ENCODE measurements around the gene APBB3.
"Not testable (repeated sequence)": the region's sequence is repeated elsewhere in the genome, so short reads cannot be mapped to it uniquely, and the experiment has no call there.

APBB3 gene

GRCh38 chr5:140564196-140565023 lies at the start of gene APBB3, which contains the start of gene SLC35A4:
Gene APBB3, minus strand, starts transcription at chr5:140564598. Its CDS starts 353 bp downstream, at chr5:140564245.
Gene SLC35A4, plus strand, starts transcription at chr5:140564828. Its CDS starts 2,342 bp downstream, at chr5:140567170.
- peak; percentile 79 for DNase-seq (ENCODE audit: low read depth)

- DNase-seq (ENCODE audit: low read depth): no peak
Observed at GRCh38 chr5:140611020-140611521, 46.7 kb upstream of the APBB3 start.

GRCh38 chr5:140609126-140609525 lies 44.7 kb upstream of the APBB3 start:
- no peak for DNase-seq (ENCODE audit: low read depth)

- DNase-seq (ENCODE audit: low read depth): no peak
Observed at GRCh38 chr5:140608722-140609121, 44.3 kb upstream of the APBB3 start.

- no peak for DNase-seq (ENCODE audit: low read depth)
Observed at GRCh38 chr5:140607031-140607430, 42.6 kb upstream of the APBB3 start.

GRCh38 chr5:140605879-140606278 lies 41.5 kb upstream of the APBB3 start:
- DNase-seq (ENCODE audit: low read depth): no peak

- no peak for DNase-seq (ENCODE audit: low read depth)
Observed at GRCh38 chr5:140603734-140604133, 39.3 kb upstream of the APBB3 start.

- DNase-seq (ENCODE audit: low read depth): not testable (repeated sequence)
Observed at GRCh38 chr5:140603446-140603698, 39.0 kb upstream of the APBB3 start.

- DNase-seq (ENCODE audit: low read depth): no peak
Observed at GRCh38 chr5:140602147-140602546, 37.7 kb upstream of the APBB3 start.

GRCh38 chr5:140600096-140600495 lies 35.7 kb upstream of the APBB3 start:
- no peak for DNase-seq (ENCODE audit: low read depth)

- DNase-seq (ENCODE audit: low read depth): no peak
Observed at GRCh38 chr5:140598836-140599235, 34.4 kb upstream of the APBB3 start.

GRCh38 chr5:140596321-140596741 lies 31.9 kb upstream of the APBB3 start:
- no peak for DNase-seq (ENCODE audit: low read depth)

GRCh38 chr5:140595538-140596300 lies 31.3 kb upstream of the APBB3 start:
- no peak for DNase-seq (ENCODE audit: low read depth)

- no peak for DNase-seq (ENCODE audit: low read depth)
Observed at GRCh38 chr5:140594169-140594568, 29.8 kb upstream of the APBB3 start.

GRCh38 chr5:140593070-140593469 lies 28.7 kb upstream of the APBB3 start:
- not testable (repeated sequence) for DNase-seq (ENCODE audit: low read depth)

GRCh38 chr5:140591747-140592372 lies 27.5 kb upstream of the APBB3 start:
- no peak for DNase-seq (ENCODE audit: low read depth)

- DNase-seq (ENCODE audit: low read depth): no peak
Observed at GRCh38 chr5:140590861-140591260, 26.5 kb upstream of the APBB3 start.

GRCh38 chr5:140588311-140589070 lies 24.1 kb upstream of the APBB3 start:
- DNase-seq (ENCODE audit: low read depth): no peak

GRCh38 chr5:140587495-140587894 lies 23.1 kb upstream of the APBB3 start:
- DNase-seq (ENCODE audit: low read depth): no peak

GRCh38 chr5:140579188-140579747 lies 14.9 kb upstream of the APBB3 start:
- not testable (repeated sequence) for DNase-seq (ENCODE audit: low read depth)

- DNase-seq (ENCODE audit: low read depth): no peak
Observed at GRCh38 chr5:140576776-140577201, 12.4 kb upstream of the APBB3 start.

GRCh38 chr5:140575309-140575708 lies 10.9 kb upstream of the APBB3 start:
- no peak for DNase-seq (ENCODE audit: low read depth)
